Neutrophil (primary cell): Measurements from ENCODE around the gene ECI1.
A peak's percentile ranks its signal among the peaks of the same experiment; 100 is the strongest.

Experiments
- H3K27ac ChIP-seq: fragments of 200-600 bp; sonication (generic); 2 replicates; pipeline ENCODE4 v1.5.1; 2016; ENCODE audit warnings: mild to moderate bottlenecking, moderate library complexity
- H3K27me3 ChIP-seq: fragments of 200-600 bp; sonication (generic); 2 replicates; pipeline ENCODE4 v1.6.0; 2016; ENCODE audit warnings: mild to moderate bottlenecking
- H3K36me3 ChIP-seq: fragments of 200-600 bp; sonication (generic); 2 replicates; pipeline ENCODE4 v1.5.1; 2017
- H3K4me1 ChIP-seq, 2 experiments: fragments of 200-600 bp in 1 of 2; sonication (generic) in 1 of 2; 1 replicate in 1 of 2; 2 replicates in 1 of 2; pipeline versions ENCODE4 v1.5.1 to v1.6.1; 2013 to 2016; ENCODE audit warnings: low read depth in 1 of 2, low read length in 1 of 2, mild to moderate bottlenecking in 1 of 2, moderate library complexity in 1 of 2; ENCODE audit not compliant: control insufficient read depth in 1 of 2, insufficient read depth in 1 of 2
- H3K4me3 ChIP-seq, 2 experiments: fragments of 200-600 bp in 1 of 2; sonication (generic) in 1 of 2; 1 replicate in 1 of 2; 2 replicates in 1 of 2; pipeline ENCODE4 v1.5.1; 2013 to 2016; ENCODE audit warnings: low read depth in 1 of 2, low read length in 1 of 2, mild to moderate bottlenecking in 1 of 2, moderate library complexity in 1 of 2
- H3K9me3 ChIP-seq: fragments of 200-600 bp; sonication (generic); 2 replicates; pipeline ENCODE4 v1.5.1; 2016
- TF ChIP-seq, protein P1 (sequence below): fragments of 200-600 bp; sonication (generic); IDR thresholded peaks from 2 replicates; pipeline ENCODE4 v1.5.1; 2016; ENCODE audit warnings: antibody characterized with exemption

The ECI1 gene

DNA sequence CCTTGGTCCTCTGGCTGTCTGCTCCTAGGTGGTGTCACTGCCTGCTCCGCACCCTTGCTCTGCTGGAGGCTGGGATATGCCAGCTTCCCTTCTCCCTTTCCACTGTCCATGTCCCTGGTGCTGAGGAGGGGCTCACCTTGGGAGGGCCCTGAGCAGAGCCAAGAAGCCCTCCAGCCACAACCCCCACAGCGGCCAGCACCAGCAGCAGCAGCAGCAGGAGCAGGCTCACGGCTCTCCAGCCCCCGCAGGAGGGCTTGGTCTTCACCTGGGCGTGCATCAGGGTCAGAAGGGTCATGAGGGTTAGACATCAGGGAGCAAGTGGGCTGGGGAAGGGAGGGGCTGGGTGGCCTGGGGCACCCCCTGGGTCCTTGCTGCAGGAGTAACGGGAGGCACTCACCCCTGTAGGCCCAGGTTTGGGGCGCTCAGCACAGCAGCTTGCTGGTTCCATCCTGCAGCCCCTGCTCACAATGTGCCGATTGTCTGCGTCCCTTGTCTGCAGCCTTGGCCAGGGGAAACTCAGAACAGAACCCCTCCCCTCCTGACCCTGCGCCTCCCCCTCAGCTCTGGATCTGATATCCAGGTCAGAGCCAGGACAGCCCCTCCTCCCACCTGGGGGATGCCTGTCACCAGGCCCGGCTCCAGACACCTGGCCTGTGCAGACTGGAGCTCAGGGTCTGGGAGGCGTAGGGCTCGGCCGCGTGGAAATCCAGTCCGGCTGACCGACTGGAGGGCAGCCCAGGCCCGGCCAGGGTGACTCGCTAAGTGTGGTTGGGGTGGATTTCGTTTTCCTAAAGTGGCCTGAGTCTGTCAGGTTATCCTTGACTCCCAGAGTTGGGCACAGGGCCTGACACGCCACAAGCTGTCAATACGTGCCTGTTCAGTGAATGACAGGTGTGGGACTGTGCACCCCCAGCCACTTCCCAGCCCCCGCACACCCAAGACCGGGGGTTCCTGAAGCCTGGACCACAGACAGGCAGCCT, 40.7 kb downstream of the ECI1 start, which contains the start of gene BRICD5:
Gene BRICD5 (minus strand): TSS at position 478 of the 980 bp plus-strand sequence. CDS start 30 bp downstream, at position 448.
- Histone ChIP-seq H3K4me3 (no peak within 1 kb of the TSS), H3K36me3 (peaks cover 24% of the 10 kb centered on the region), H3K27ac (peak within 1 kb of the TSS; percentile 82), H3K27me3 (no peaks in the 10 kb centered on the region), H3K9me3 (no peaks in the 10 kb centered on the region), H3K4me1 (peaks cover 52% of the 10 kb centered on the region in 2 experiments)
- TF ChIP-seq, protein P1, sequence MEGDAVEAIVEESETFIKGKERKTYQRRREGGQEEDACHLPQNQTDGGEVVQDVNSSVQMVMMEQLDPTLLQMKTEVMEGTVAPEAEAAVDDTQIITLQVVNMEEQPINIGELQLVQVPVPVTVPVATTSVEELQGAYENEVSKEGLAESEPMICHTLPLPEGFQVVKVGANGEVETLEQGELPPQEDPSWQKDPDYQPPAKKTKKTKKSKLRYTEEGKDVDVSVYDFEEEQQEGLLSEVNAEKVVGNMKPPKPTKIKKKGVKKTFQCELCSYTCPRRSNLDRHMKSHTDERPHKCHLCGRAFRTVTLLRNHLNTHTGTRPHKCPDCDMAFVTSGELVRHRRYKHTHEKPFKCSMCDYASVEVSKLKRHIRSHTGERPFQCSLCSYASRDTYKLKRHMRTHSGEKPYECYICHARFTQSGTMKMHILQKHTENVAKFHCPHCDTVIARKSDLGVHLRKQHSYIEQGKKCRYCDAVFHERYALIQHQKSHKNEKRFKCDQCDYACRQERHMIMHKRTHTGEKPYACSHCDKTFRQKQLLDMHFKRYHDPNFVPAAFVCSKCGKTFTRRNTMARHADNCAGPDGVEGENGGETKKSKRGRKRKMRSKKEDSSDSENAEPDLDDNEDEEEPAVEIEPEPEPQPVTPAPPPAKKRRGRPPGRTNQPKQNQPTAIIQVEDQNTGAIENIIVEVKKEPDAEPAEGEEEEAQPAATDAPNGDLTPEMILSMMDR = no peak

DNA sequence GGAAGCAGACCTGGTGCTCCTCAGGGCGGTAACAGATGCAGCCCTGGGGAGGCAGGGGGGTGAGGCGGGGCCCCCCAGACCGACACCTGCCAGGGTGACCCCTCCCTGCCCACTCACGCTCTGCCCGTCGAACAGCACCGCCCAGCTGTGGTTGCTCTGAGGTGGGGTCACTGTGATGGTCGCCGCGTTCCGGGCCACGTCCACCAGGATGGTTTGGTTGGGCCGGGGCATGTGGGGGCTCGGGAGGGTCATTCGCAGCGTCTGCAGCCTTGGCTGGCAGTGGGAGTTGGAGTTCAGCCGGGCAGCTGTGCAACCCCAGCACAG, 41.4 kb downstream of the ECI1 start:
- no peaks in the 10 kb centered on the region for H3K9me3 ChIP-seq
- no peaks in the 10 kb centered on the region for H3K27me3 ChIP-seq
- H3K36me3 ChIP-seq = peaks cover 24% of the 10 kb centered on the region
- H3K4me1 ChIP-seq = peaks cover 49 to 50% of the 10 kb centered on the region in 2 experiments
- no peak overlapping the region for H3K27ac ChIP-seq
- TF ChIP-seq, protein P1 = no peak
- no peak overlapping the region for H3K4me3 ChIP-seq

DNA sequence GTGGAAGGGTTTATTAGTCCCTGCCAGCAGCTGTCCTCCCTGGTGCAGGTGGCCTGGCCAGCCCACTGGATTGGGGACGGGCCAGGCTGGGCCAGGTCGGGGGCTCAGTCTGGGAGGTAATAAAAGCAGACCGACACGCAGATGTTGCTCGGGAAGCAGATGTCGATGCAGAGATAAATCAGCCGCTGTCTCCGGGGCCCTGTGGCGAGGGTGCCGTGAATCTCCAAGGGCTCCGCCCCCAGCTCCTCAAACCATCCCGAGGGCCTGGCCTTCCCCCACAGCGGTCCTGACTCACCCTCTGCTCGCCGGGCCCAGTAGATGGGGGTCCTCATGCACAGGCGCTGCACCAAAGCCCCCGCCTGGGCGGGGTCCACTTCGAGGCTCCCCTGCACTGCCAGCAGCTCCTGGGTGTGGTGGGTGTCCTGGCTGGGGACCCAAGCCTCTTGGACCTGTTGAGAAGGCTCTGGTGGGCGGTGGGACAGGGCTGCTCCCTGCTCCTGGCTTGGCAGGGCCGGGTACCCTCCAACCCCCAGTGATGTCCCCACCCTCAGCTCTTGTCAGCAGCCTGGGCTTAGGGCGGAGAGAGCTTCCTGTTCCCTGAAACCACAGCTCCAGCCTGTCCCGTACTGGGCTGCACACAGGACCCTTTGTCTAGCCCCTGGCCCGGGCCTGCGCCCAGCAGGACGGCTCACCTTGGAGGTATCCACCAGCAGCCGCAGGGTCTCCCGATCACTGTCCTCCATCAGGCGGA, 42.0 kb downstream of the ECI1 start:
- Histone ChIP-seq H3K27me3 (no peaks in the 10 kb centered on the region), H3K4me3 (no peak overlapping the region), H3K4me1 (peaks cover 54 to 55% of the 10 kb centered on the region in 2 experiments), H3K27ac (no peak overlapping the region), H3K9me3 (no peaks in the 10 kb centered on the region), H3K36me3 (peaks cover 24% of the 10 kb centered on the region)
- TF ChIP-seq, protein P1 = no peak

DNA sequence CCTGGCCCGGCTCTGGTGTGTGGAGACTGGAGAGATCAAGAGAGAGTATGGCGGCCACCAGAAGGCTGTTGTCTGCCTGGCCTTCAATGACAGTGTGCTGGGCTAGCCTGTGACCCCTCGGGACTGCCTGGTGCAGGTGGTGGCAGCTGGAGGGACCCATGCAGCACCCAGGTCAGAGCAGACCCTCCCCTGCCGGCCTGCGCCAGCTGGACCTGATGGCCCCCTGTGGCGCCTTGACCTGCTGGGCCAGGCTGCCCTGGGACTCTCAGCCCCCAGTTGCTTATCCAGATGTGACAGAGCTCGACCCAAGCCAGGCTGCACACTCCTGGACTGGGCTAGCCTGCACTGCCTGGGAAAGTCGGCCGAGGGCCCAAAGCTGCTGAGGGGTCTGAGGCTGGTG, 42.6 kb downstream of the ECI1 start:
- Histone ChIP-seq H3K9me3 (no peaks in the 10 kb centered on the region), H3K27me3 (no peaks in the 10 kb centered on the region), H3K4me1 (peaks cover 49 to 51% of the 10 kb centered on the region in 2 experiments), H3K27ac (no peak overlapping the region), H3K36me3 (peaks cover 24% of the 10 kb centered on the region), H3K4me3 (no peak overlapping the region)
- TF ChIP-seq, protein P1 = no peak

DNA sequence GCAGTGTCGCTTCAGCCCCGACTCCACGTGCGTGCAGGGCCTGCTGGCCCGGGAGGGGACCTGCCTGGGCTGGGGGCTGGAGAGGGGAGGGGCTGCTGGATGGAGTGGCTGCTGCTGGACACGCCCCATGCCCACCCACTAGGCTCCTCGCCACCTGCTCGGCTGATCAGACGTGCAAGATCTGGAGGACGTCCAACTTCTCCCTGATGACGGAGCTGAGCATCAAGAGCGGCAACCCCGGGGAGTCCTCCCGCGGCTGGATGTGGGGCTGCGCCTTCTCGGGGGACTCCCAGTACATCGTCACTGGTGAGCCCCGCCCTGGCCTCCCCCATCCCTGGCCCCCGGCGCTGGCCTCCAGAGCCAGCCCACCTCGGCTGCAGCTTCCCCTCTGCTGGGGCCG, 43.1 kb downstream of the ECI1 start:
- Histone ChIP-seq H3K27ac (no peak overlapping the region), H3K36me3 (peaks cover 24% of the 10 kb centered on the region), H3K4me1 (peaks cover 45 to 46% of the 10 kb centered on the region in 2 experiments), H3K27me3 (no peaks in the 10 kb centered on the region), H3K9me3 (no peaks in the 10 kb centered on the region), H3K4me3 (no peak overlapping the region)
- TF ChIP-seq, protein P1 = no peak
